GM21529 (cell line): ENCODE data around the gene DUOX1.

ENCODE experiments used
- ATAC-seq: cut with Tn5 transposase; IDR thresholded peaks from one replicate; pipeline ENCODE4 v1.9.1; 2021; ENCODE audit not compliant: unreplicated experiment

Gene DUOX1

GRCh38 chr15:45185903-45186770 lies 56.3 kb downstream of the DUOX1 start:
- ATAC-seq = no peak

- ATAC-seq = peak; percentile 13
Measured at GRCh38 chr15:45186771-45187577, 57.2 kb downstream of the DUOX1 start.

DNA sequence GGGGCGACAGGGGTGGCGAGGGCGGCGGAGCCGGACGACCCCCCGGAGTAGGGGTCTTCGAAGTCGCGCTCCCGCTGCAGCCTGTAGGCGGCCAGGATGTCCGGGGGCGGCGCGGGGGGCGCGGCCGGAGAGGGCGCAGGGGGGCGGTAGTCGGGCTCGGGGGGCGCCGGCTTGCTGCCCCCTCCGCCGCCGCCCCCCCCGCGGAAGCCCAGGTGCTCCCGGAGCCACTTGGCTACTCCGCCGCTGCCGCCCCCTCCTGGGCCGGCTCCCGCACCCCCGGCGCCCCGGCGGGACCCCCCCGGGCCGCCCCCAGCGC lies 57.7 kb downstream of the DUOX1 start:
- ATAC-seq = peak; percentile 4

GRCh38 chr15:45187894-45188830 lies 58.4 kb downstream of the DUOX1 start, which contains the start of gene SHF:
TSS of gene SHF (minus strand) at chr15:45187966. CDS start at chr15:45187951, 15 bp downstream.
- peak; percentile 57 for ATAC-seq

DNA sequence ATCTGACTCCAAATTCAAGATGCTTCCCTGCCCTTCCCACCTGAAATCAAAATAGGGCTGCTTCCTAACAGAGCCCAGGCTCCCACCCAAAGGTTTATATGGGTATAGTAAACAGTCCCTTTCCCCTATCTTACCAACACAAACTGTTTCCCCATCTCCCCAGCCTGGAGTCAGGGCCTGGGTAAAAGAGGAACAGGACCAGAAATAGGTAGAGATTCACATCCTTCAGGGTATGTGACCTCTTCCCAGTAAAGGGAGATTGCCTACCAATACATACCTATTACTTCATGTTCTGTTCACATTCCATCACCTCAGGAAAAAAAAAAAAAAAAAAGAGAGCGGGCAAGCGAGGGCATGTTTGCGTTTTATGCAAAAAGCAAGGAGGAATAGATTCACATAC lies 67.7 kb downstream of the DUOX1 start:
- ATAC-seq = no peak

GRCh38 chr15:45198337-45199135 lies 68.7 kb downstream of the DUOX1 start:
- ATAC-seq = peak; percentile 67

DNA sequence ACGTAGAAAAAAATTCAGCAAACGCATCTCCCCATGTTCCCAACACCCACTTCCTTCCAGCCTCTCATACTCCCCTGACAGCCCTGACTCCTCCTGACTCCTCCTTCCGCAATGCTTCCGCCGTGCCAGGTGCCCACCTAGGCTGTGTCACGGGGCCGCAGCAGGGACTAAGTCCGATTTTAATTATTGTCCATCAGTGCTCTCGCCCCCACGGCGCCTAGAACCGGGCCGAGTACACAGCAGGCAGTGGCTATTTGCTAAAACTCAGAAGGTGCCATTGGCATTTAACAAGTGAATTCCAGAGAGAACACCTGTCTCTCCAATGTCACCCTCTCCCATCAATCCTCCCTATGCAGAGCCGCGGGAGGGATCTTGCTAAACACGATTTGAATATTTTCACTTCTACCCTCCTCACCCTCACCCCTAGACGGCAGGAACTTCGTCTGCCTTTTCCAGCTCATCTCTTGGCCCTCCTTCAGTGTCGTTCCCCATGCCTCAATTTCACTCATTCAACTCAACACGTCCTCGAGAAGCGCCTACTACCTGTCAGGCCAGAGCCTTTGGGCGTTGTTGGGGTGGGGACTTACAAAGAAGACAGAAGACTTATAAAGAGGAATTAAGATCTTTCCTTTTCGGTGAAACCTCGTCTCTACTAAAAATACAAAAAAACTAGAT lies 69.5 kb downstream of the DUOX1 start:
- peak; percentile 11 for ATAC-seq

- ATAC-seq = peak; percentile 39
Measured at GRCh38 chr15:45200001-45200798, 70.4 kb downstream of the DUOX1 start.

- peak; percentile 2 for ATAC-seq
Measured at GRCh38 chr15:45200799-45201556, 71.2 kb downstream of the DUOX1 start.

DNA sequence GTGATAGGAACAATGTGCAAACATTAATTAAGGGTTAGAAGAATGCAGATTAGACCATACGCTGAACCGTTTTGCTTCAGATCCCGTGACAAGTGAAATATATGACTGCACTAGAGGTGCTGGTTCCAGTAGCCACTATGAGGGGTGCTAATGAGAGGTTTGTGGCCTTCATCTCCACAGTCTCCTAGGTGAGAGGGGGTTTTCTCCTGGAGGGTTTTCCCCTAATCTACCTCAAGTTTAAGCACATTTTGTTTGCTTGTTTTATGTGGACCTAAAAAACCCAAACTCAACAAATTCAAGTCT lies 71.7 kb downstream of the DUOX1 start:
- no peak for ATAC-seq

- ATAC-seq = no peak
Measured at GRCh38 chr15:45201869-45202268, 72.1 kb downstream of the DUOX1 start.

DNA sequence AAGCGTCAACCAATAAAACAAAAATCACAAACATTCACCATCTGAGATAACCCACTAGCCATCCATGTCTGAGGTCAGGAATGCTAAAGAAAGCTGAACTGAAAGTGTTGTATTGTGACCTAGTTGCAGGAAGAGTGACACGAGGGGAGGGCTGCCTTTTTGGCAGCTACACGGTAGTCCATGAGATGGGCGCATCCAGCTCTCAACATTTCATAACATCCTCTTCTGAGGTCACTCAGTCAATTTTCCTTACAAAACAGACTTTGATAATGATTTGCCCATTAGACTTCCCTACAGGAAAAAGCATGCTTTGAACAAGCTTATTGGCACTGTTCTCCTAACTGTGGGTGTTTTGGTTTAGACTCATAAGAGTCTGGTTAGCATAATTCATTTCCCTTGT lies 73.4 kb downstream of the DUOX1 start:
- no peak for ATAC-seq

- no peak for ATAC-seq
Measured at GRCh38 chr15:45205192-45205591, 75.4 kb downstream of the DUOX1 start.

GRCh38 chr15:45212493-45212892 lies 82.7 kb downstream of the DUOX1 start:
- ATAC-seq = no peak
